ENCODE measurements around the gene PDGFRB.

GRCh38 chr5:150160448-150161081 is 4.9 kb upstream of the PDGFRB start:
- no peak for TF ChIP-seq POLR2AphosphoS5 (IDR thresholded peaks at IDR 0.05)
- TF ChIP-seq CTCF (IDR thresholded peaks at IDR 0.05), result no peak
